DND-41 (cell line): ENCODE measurements around the gene NPFFR1.

ENCODE experiments used
- ATAC-seq: fragments of 200-7000 bp; cut with Tn5 transposase; 3 replicates; pipeline ENCODE4 v1.9.1; 2021; ENCODE audit warnings: low read depth; ENCODE audit not compliant: insufficient read depth
- DNase-seq: peaks from one replicate; pipeline ENCODE4 v3.0.0-alpha.2; 2020
- H2AFZ ChIP-seq: 2 replicates; pipeline ENCODE4 v1.6.0; 2012; ENCODE audit warnings: low read depth, low read length
- H3K27ac ChIP-seq: 2 replicates; pipeline ENCODE4 v1.5.1; 2012; ENCODE audit warnings: low read length, inconsistent platforms
- H3K27me3 ChIP-seq: fragments of 200-600 bp; sonication (generic); 2 replicates; pipeline ENCODE4 v1.6.0; 2012; ENCODE audit warnings: low read length, mild to moderate bottlenecking, inconsistent platforms; ENCODE audit not compliant: insufficient read depth, poor library complexity
- H3K36me3 ChIP-seq: 2 replicates; pipeline ENCODE4 v1.5.1; 2012; ENCODE audit warnings: low read length, inconsistent platforms; ENCODE audit not compliant: insufficient read depth
- H3K4me1 ChIP-seq: 2 replicates; pipeline ENCODE4 v1.5.1; 2012; ENCODE audit warnings: mild to moderate bottlenecking, low read length; ENCODE audit not compliant: insufficient read depth
- H3K4me2 ChIP-seq: 2 replicates; pipeline ENCODE4 v1.6.0; 2012; ENCODE audit warnings: mild to moderate bottlenecking, moderate library complexity, low read length, inconsistent platforms; ENCODE audit not compliant: insufficient read depth
- H3K4me3 ChIP-seq, 2 experiments: fragments of 200-600 bp in 1 of 2; shearing (Covaris generic) in 1 of 2; 2 replicates each; pipeline ENCODE4 v1.5.1; 2012 to 2016; ENCODE audit warnings: inconsistent platforms in 2 of 2, low read length in 2 of 2, mild to moderate bottlenecking in 2 of 2, low read depth in 1 of 2, moderate library complexity in 1 of 2
- H3K79me2 ChIP-seq: 2 replicates; pipeline ENCODE4 v1.6.0; 2012; ENCODE audit warnings: low read length, inconsistent platforms; ENCODE audit not compliant: insufficient read depth
- H3K9ac ChIP-seq: 2 replicates; pipeline ENCODE4 v1.6.0; 2012; ENCODE audit warnings: low read depth, mild to moderate bottlenecking, inconsistent platforms, low read length, moderate library complexity
- H3K9me3 ChIP-seq: 2 replicates; pipeline ENCODE4 v1.5.1; 2012; ENCODE audit warnings: low read length, moderate library complexity, mild to moderate bottlenecking, inconsistent platforms; ENCODE audit not compliant: insufficient read depth, severe bottlenecking
- H4K20me1 ChIP-seq: 2 replicates; pipeline ENCODE4 v1.6.0; 2012; ENCODE audit warnings: low read length; ENCODE audit not compliant: insufficient read depth
- CTCF ChIP-seq: IDR thresholded peaks from 2 replicates; pipeline ENCODE4 v1.5.1; 2012; ENCODE audit warnings: borderline replicate concordance, low read length, moderate library complexity, mild to moderate bottlenecking; ENCODE audit not compliant: poor library complexity, severe bottlenecking; ENCODE audit errors: extremely low read depth
- EZH2 ChIP-seq: IDR thresholded peaks from 3 replicates; pipeline ENCODE4 v1.6.1; 2012; ENCODE audit warnings: borderline replicate concordance, low read depth, mild to moderate bottlenecking, moderate library complexity, low read length, inconsistent platforms; ENCODE audit not compliant: severe bottlenecking

The NPFFR1 gene

GRCh38 chr10:70312249-70312648 is 28.4 kb upstream of the NPFFR1 start:
- no peak overlapping the region for H3K4me2 ChIP-seq
- DNase-seq = no peak
- peaks cover 20% of the 10 kb centered on the region; the same call in 1 of the 2 replicates for H4K20me1 ChIP-seq
- no peaks in the 10 kb centered on the region for H3K79me2 ChIP-seq
- TF ChIP-seq CTCF (no peak), EZH2 (no peak)
- no peak overlapping the region for H3K27ac ChIP-seq
- no peaks in the 10 kb centered on the region for H3K27me3 ChIP-seq
- no peaks in the 10 kb centered on the region for H3K9me3 ChIP-seq
- H2AFZ ChIP-seq = no peak overlapping the region
- H3K4me3 ChIP-seq = no peak overlapping the region
- no peaks in the 10 kb centered on the region for H3K4me1 ChIP-seq
- no peak for ATAC-seq
- H3K36me3 ChIP-seq = peaks cover 42% of the 10 kb centered on the region
- H3K9ac ChIP-seq = no peak overlapping the region

- H3K27ac ChIP-seq = no peak overlapping the region
- ATAC-seq (no peak), DNase-seq (no peak)
- H3K4me2 ChIP-seq = no peak overlapping the region
- no peaks in the 10 kb centered on the region for H3K27me3 ChIP-seq
- no peaks in the 10 kb centered on the region for H3K9me3 ChIP-seq
- peaks cover 37% of the 10 kb centered on the region for H3K36me3 ChIP-seq
- peaks cover 16% of the 10 kb centered on the region; the same call in 1 of the 2 replicates for H4K20me1 ChIP-seq
- no peak overlapping the region for H2AFZ ChIP-seq
- no peak for TF ChIP-seq EZH2
- H3K4me1 ChIP-seq = no peaks in the 10 kb centered on the region
- H3K9ac ChIP-seq = no peak overlapping the region
- H3K4me3 ChIP-seq = no peak overlapping the region
- no peaks in the 10 kb centered on the region for H3K79me2 ChIP-seq
Measured at GRCh38 chr10:70311698-70312097, 27.9 kb upstream of the NPFFR1 start.

GRCh38 chr10:70309661-70310060 is 25.9 kb upstream of the NPFFR1 start:
- H3K36me3 ChIP-seq = peaks cover 26% of the 10 kb centered on the region

More at GRCh38 chr10:70309661-70310060, 25.9 kb upstream of the NPFFR1 start:
- Histone ChIP-seq H3K4me1 (no peaks in the 10 kb centered on the region), H4K20me1 (peaks cover 12% of the 10 kb centered on the region; the same call in 1 of the 2 replicates), H3K27ac (no peak overlapping the region), H3K4me3 (no peak overlapping the region), H3K79me2 (no peaks in the 10 kb centered on the region), H3K9me3 (no peaks in the 10 kb centered on the region), H3K4me2 (no peak overlapping the region), H3K9ac (no peak overlapping the region), H2AFZ (no peak overlapping the region), H3K27me3 (no peaks in the 10 kb centered on the region)
- DNase-seq (no peak), ATAC-seq (no peak)
- TF ChIP-seq CTCF (no peak), EZH2 (no peak)
